Bronchial epithelial cell (primary cell): ENCODE measurements around the gene EGR2. TPM values are rescaled to one million over a fixed set of nuclear protein-coding genes. Genes with fewer than 3 reads are reported as not detected.

ENCODE experiments used
- DNase-seq: peaks from one replicate; pipeline ENCODE4 v3.0.0-alpha.2; 2010; ENCODE audit warnings: low read depth
- FAIRE-seq: peaks from 2 replicates; lab custom pipeline; 2011; peaks lifted over from hg19 to GRCh38; lab: Jason Lieb, UNC
- H3K27me3 ChIP-seq: 2 replicates; pipeline ENCODE4 v1.5.1; 2011; ENCODE audit warnings: low read length; ENCODE audit not compliant: control insufficient read depth, insufficient read depth
- H3K36me3 ChIP-seq: 2 replicates; pipeline ENCODE4 v1.5.1; 2011; ENCODE audit warnings: low read length; ENCODE audit not compliant: control insufficient read depth, insufficient read depth
- H3K4me3 ChIP-seq: 2 replicates; pipeline ENCODE4 v1.5.1; 2011; ENCODE audit warnings: mild to moderate bottlenecking, low read depth, low read length, control low read depth
- total RNA-seq: library from RNA; depleted of rRNA; stranded (reverse); fragments of >200 nt; gene quantifications from 2 replicates; pipeline ENCODE4 v1.2.1, GENCODE V29; 2014
- TF ChIP-seq, protein P1 (sequence below): IDR thresholded peaks from 2 replicates; pipeline ENCODE4 v1.5.1; 2011; ENCODE audit warnings: mild to moderate bottlenecking, moderate library complexity, low read length, control low read depth, inconsistent platforms; ENCODE audit not compliant: insufficient read depth, severe bottlenecking

The EGR2 gene
- total RNA-seq, 1 donor from 2014 or later = 0.26 TPM

DNA sequence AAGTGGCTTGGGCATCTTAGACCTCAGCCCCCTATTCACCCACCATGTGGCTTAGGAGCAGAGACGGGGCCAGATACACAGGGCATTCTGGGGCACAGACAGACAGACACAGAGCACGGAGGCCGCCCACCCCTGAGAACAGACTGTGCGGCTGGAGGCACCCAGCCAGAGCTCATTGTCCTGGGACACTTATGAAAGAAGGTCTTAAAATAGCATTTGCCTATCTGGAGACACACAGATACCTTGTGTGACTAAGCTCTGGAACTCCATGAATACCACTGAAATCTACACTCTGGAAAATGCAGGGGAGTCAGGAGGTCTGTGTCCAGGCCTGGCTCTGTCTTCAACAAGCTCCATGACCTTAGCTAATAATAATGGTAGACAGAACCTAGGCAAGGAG is 53.0 kb downstream of the EGR2 start:
- FAIRE-seq = no peak
- TF ChIP-seq, protein P1, sequence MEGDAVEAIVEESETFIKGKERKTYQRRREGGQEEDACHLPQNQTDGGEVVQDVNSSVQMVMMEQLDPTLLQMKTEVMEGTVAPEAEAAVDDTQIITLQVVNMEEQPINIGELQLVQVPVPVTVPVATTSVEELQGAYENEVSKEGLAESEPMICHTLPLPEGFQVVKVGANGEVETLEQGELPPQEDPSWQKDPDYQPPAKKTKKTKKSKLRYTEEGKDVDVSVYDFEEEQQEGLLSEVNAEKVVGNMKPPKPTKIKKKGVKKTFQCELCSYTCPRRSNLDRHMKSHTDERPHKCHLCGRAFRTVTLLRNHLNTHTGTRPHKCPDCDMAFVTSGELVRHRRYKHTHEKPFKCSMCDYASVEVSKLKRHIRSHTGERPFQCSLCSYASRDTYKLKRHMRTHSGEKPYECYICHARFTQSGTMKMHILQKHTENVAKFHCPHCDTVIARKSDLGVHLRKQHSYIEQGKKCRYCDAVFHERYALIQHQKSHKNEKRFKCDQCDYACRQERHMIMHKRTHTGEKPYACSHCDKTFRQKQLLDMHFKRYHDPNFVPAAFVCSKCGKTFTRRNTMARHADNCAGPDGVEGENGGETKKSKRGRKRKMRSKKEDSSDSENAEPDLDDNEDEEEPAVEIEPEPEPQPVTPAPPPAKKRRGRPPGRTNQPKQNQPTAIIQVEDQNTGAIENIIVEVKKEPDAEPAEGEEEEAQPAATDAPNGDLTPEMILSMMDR = no peak
- no peak for DNase-seq
- H3K36me3 ChIP-seq = no peaks in the 10 kb centered on the region
- no peaks in the 10 kb centered on the region for H3K27me3 ChIP-seq
- no peak overlapping the region for H3K4me3 ChIP-seq

Other genes with a start within 250 kb of the EGR2 start
- gene ADO, start 11.6 kb downstream of the EGR2 start, total RNA-seq = 12.2 and 16.3 TPM in 2 replicates